HL-60 (cell line): ENCODE results near the gene FZR1.

ENCODE experiments used
- DNase-seq, 2 experiments: peaks; one replicate each; pipeline ENCODE4 v3.0.0-alpha.2; 2010 to 2020; ENCODE audit warnings: low read depth in 1 of 2, low spot score in 1 of 2
- H3K27ac ChIP-seq: fragments of 250-450 bp; sonication (Bioruptor Pico); replicated peaks from 2 replicates; pipeline ENCODE4 v1.5.1; 2020; ENCODE audit warnings: mild to moderate bottlenecking, moderate library complexity
- H3K27me3 ChIP-seq: fragments of 250-450 bp; sonication (Bioruptor Pico); 2 replicates; pipeline ENCODE4 v1.5.1; 2021; ENCODE audit warnings: mild to moderate bottlenecking, moderate library complexity; ENCODE audit not compliant: insufficient read depth, poor library complexity, severe bottlenecking
- H3K4me3 ChIP-seq: replicated peaks from 2 replicates; pipeline ENCODE4 v1.5.1; 2011; ENCODE audit warnings: mild to moderate bottlenecking, control low read depth, low read length; ENCODE audit not compliant: insufficient read depth
- CTCF ChIP-seq: IDR thresholded peaks from one replicate; pipeline ENCODE4 v1.5.1; 2011; ENCODE audit warnings: low read length, control low read depth, inconsistent platforms; ENCODE audit not compliant: insufficient read depth
- GABPA ChIP-seq: IDR thresholded peaks from 2 replicates; pipeline ENCODE4 v1.6.1; 2012; ENCODE audit warnings: low read depth
- POLR2AphosphoS5 ChIP-seq: IDR thresholded peaks from 2 replicates; pipeline ENCODE4 v1.6.1; 2012; ENCODE audit warnings: low read depth
- SPI1 ChIP-seq: IDR thresholded peaks from 2 replicates; pipeline ENCODE4 v1.6.1; 2012; ENCODE audit warnings: low read depth, mild to moderate bottlenecking, borderline replicate concordance
- TF ChIP-seq, protein P1 (sequence below): IDR thresholded peaks from 2 replicates; pipeline ENCODE4 v1.6.1; 2012; ENCODE audit warnings: low read depth; ENCODE audit not compliant: insufficient replicate concordance

FZR1 gene

DNA sequence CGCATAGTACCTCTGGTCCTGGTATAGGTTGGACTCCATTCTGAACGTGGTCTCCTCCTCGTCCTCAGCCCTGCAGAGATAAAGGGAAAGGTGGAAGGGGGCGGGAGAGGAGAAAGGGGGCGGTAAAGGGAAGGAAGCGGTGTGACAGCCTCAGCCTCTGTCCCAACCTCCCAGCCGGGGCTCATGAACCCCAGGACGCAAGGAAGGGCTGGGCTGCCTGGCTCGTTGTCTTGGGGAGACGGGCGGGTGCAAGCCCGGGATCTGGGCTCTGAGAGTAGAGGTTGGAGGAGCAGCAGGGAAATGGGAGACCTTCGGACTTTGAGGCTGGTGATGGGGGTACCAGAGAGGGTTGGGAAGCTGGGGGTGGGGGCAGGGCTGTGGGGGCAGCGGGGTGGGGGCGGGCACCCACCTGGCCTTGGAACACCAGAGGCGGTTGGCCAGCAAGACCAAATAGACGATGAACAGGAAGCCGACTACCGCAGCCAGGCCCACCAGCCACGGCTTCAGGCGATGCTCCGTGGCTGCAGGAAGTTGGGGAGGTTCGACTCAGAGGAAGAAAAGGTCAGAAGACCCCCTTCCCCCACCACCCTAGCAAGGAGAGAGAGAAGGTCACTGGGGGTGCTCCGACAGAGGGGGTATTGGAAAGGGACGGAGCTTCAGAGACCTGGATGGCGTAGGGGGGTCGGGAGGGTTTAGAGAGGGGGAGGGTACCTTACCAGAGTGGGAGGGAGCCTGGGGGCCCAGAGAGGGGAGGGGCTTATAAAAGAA lies 27.5 kb upstream of the FZR1 start:
- peaks cover 4% of the 10 kb centered on the region for H3K27me3 ChIP-seq
- H3K27ac ChIP-seq = no peak overlapping the region
- TF ChIP-seq GABPA (no peak), CTCF (no peak), POLR2AphosphoS5 (no peak)
- TF ChIP-seq, protein P1, sequence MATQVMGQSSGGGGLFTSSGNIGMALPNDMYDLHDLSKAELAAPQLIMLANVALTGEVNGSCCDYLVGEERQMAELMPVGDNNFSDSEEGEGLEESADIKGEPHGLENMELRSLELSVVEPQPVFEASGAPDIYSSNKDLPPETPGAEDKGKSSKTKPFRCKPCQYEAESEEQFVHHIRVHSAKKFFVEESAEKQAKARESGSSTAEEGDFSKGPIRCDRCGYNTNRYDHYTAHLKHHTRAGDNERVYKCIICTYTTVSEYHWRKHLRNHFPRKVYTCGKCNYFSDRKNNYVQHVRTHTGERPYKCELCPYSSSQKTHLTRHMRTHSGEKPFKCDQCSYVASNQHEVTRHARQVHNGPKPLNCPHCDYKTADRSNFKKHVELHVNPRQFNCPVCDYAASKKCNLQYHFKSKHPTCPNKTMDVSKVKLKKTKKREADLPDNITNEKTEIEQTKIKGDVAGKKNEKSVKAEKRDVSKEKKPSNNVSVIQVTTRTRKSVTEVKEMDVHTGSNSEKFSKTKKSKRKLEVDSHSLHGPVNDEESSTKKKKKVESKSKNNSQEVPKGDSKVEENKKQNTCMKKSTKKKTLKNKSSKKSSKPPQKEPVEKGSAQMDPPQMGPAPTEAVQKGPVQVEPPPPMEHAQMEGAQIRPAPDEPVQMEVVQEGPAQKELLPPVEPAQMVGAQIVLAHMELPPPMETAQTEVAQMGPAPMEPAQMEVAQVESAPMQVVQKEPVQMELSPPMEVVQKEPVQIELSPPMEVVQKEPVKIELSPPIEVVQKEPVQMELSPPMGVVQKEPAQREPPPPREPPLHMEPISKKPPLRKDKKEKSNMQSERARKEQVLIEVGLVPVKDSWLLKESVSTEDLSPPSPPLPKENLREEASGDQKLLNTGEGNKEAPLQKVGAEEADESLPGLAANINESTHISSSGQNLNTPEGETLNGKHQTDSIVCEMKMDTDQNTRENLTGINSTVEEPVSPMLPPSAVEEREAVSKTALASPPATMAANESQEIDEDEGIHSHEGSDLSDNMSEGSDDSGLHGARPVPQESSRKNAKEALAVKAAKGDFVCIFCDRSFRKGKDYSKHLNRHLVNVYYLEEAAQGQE = no peak
- peak in 1 of 2 experiments; percentile 28 for DNase-seq
- H3K4me3 ChIP-seq = no peak overlapping the region

GRCh38 chr19:3479177-3479833 lies 26.8 kb upstream of the FZR1 start:
- no peak overlapping the region for H3K4me3 ChIP-seq

GRCh38 chr19:3479834-3480215 lies 26.3 kb upstream of the FZR1 start:
- TF ChIP-seq SPI1 (no peak), GABPA (no peak), CTCF (no peak), POLR2AphosphoS5 (no peak)
- TF ChIP-seq, protein P1 = no peak
- H3K27me3 ChIP-seq = peaks cover 4% of the 10 kb centered on the region
- peak in 1 of 2 experiments; percentile 40 for DNase-seq
- no peak overlapping the region for H3K4me3 ChIP-seq
- no peak overlapping the region for H3K27ac ChIP-seq

More at GRCh38 chr19:3479177-3479833, 26.8 kb upstream of the FZR1 start:
- H3K27me3 ChIP-seq = peaks cover 4% of the 10 kb centered on the region
- H3K27ac ChIP-seq = no peak overlapping the region
- peak in 1 of 2 experiments; percentile 75 for DNase-seq
- TF ChIP-seq SPI1 (no peak), POLR2AphosphoS5 (no peak), GABPA (no peak), CTCF (no peak)
- TF ChIP-seq, protein P1 = no peak
